Measurements from ENCODE around the gene MTERF2.

- no peak for TF ChIP-seq CTCF (IDR thresholded peaks at IDR 0.05)
- TF ChIP-seq POLR2A (IDR thresholded peaks at IDR 0.05; ENCODE audit: low read depth) = no peak
- no peak for TF ChIP-seq POLR2AphosphoS5 (IDR thresholded peaks at IDR 0.05)
Observed at GRCh38 chr12:106973545-106973944, 13.4 kb downstream of the MTERF2 start.
